Endothelial cell of umbilical vein (primary cell): ENCODE results near the gene CCDC6. TPM values are rescaled to one million over a fixed set of nuclear protein-coding genes. Genes with fewer than 3 reads are reported as not detected.
"Not testable (repeated sequence)": the region's sequence is repeated elsewhere in the genome, so short reads cannot be mapped to it uniquely, and the experiment has no call there.

Source experiments
- BruUV-seq: library from RNA; stranded (reverse); fragments of 400-500 nt; replicated peaks from 2 replicates; lab custom pipeline; 2021; lab: Mats Ljungman, UMichigan
- CTCF ChIA-PET: fragments of 300-600, 350-600 bp; sonication (Branson Sonifier 250); formaldehyde crosslinking; loops from one replicate; lab custom pipeline; 2021; ENCODE audit warnings: antibody characterized with exemption, inconsistent platforms; lab: Charles Lee
- POLR2A ChIA-PET: fragments of 300-600, 350-600 bp; sonication (Branson Sonifier 250); formaldehyde crosslinking; loops from one replicate; lab custom pipeline; 2021; ENCODE audit warnings: antibody characterized with exemption, inconsistent platforms; lab: Charles Lee
- DNase-seq: peaks from one replicate; pipeline ENCODE4 v3.0.0-alpha.2; 2011; ENCODE audit warnings: low read depth, low spot score
- FAIRE-seq: peaks from 2 replicates; lab custom pipeline; 2011; peaks lifted over from hg19 to GRCh38; lab: Jason Lieb, UNC
- H2AFZ ChIP-seq: 2 replicates; pipeline ENCODE4 v1.6.0; 2012; ENCODE audit warnings: low read depth, low read length, control low read depth, inconsistent platforms
- H3K27ac ChIP-seq: 2 replicates; pipeline ENCODE4 v1.5.1; 2011; ENCODE audit warnings: low read depth, mild to moderate bottlenecking, control low read depth, low read length, moderate library complexity; ENCODE audit not compliant: insufficient read depth
- H3K27me3 ChIP-seq, 2 experiments: 2 replicates each; pipeline versions ENCODE4 v1.6.0 to v1.6.1; 2011; ENCODE audit warnings: low read length in 2 of 2, mixed read lengths in 1 of 2; ENCODE audit not compliant: control insufficient read depth in 2 of 2, insufficient read depth in 2 of 2
- H3K36me3 ChIP-seq, 2 experiments: 2 replicates in 1 of 2; 3 replicates in 1 of 2; pipeline ENCODE4 v1.5.1; 2011; ENCODE audit warnings: low read length in 2 of 2, mild to moderate bottlenecking in 1 of 2, moderate library complexity in 1 of 2; ENCODE audit not compliant: control insufficient read depth in 2 of 2, insufficient read depth in 2 of 2; ENCODE audit errors: extremely low read depth in 1 of 2
- H3K4me1 ChIP-seq: 3 replicates; pipeline ENCODE4 v1.5.1; 2011; ENCODE audit warnings: mild to moderate bottlenecking, low read length; ENCODE audit not compliant: control insufficient read depth, insufficient read depth; ENCODE audit errors: extremely low read depth
- H3K4me2 ChIP-seq: 2 replicates; pipeline ENCODE4 v1.6.1; 2011; ENCODE audit warnings: low read length, control low read depth, mixed read lengths; ENCODE audit not compliant: insufficient read depth
- H3K4me3 ChIP-seq, 3 experiments: fragments of 200-600 bp in 1 of 3; sonication (generic), shearing (Covaris generic) in 1 of 3; replicated peaks in 1 of 3; 2 replicates each; pipeline ENCODE4 v1.5.1; 2011 to 2016; ENCODE audit warnings: control low read depth in 3 of 3, low read length in 3 of 3, mild to moderate bottlenecking in 2 of 3, inconsistent platforms in 1 of 3, low read depth in 1 of 3, moderate library complexity in 1 of 3; ENCODE audit not compliant: insufficient read depth in 1 of 3
- H3K79me2 ChIP-seq: 2 replicates; pipeline ENCODE4 v1.6.0; 2012; ENCODE audit warnings: low read length, inconsistent platforms; ENCODE audit not compliant: control insufficient read depth, insufficient read depth
- H3K9ac ChIP-seq: replicated peaks from 2 replicates; pipeline ENCODE3; 2011; ENCODE audit warnings: low read length, control low read depth; ENCODE audit not compliant: insufficient read depth; ENCODE audit errors: extremely low read depth
- H3K9me1 ChIP-seq: replicated peaks from 3 replicates; pipeline ENCODE4 v1.6.0; 2011; ENCODE audit warnings: mild to moderate bottlenecking, low read length; ENCODE audit not compliant: control insufficient read depth, insufficient read depth; ENCODE audit errors: extremely low read depth
- H3K9me3 ChIP-seq: replicated peaks from 2 replicates; pipeline ENCODE4 v1.5.1; 2012; ENCODE audit warnings: low read length, inconsistent platforms; ENCODE audit not compliant: control insufficient read depth, insufficient read depth
- H4K20me1 ChIP-seq: replicated peaks from 2 replicates; pipeline ENCODE3; 2011; ENCODE audit warnings: mild to moderate bottlenecking, low read length; ENCODE audit not compliant: control insufficient read depth, insufficient read depth; ENCODE audit errors: extremely low read depth
- MYC ChIP-seq: IDR thresholded peaks from one replicate; pipeline ENCODE4 v1.6.1; 2011; ENCODE audit warnings: mild to moderate bottlenecking, low read depth, low read length
- dilution Hi-C: fragments of 300-500 bp; cut with MboI; formaldehyde crosslinking; loops from one replicate; pipeline ENCODE4 v1.15.0; 2019; ENCODE audit warnings: low sequenced_read_pairs; ENCODE audit not compliant: extremely low pct_ligation_motif_present
- intact Hi-C: fragments of 100-400 bp; cut with micrococcal nuclease; formaldehyde crosslinking; loops from one replicate; pipeline ENCODE4 v1.10.0; 2022
- polyA plus RNA-seq, 4 experiments: library from polyadenylated mRNA; depleted of rRNA in 3 of 4; stranded (reverse) in 3 of 4; unstranded in 1 of 4; fragments of >200 nt; gene quantifications; 2 replicates each; pipeline versions ENCODE4 v1.2.1 to v1.2.3, GENCODE V29; 2011 to 2012; ENCODE audit warnings: missing spikeins in 1 of 4
- total RNA-seq: library from RNA; stranded (reverse); gene quantifications from 2 replicates; pipeline ENCODE4 v1.2.3, GENCODE V29; 2021

CCDC6 gene
- total and polyA plus RNA-seq, 2 donors (not counting 3 experiments of a cell fraction or from before 2014, with no cell fraction given), result 16.8 to 36.8 TPM

- H2AFZ ChIP-seq, H3K27me3 ChIP-seq, BruUV-seq, intact Hi-C loops, H4K20me1 ChIP-seq, H3K9me3 ChIP-seq, POLR2A ChIA-PET, H3K4me2 ChIP-seq, H3K27ac ChIP-seq, H3K36me3 ChIP-seq, H3K9ac ChIP-seq, FAIRE-seq, H3K4me3 ChIP-seq, H3K9me1 ChIP-seq, DNase-seq, dilution Hi-C loops, H3K4me1 ChIP-seq: not testable (repeated sequence)
- peaks cover 70% of the 10 kb centered on the region for H3K79me2 ChIP-seq
- CTCF ChIA-PET, result interaction anchor here (0.8 to 1.0 kb wide), 2 partner anchors 29 to 250 kb away, joined by 3 to 4 read pairs; no protein-coding TSS in a partner anchor
These were observed 30.1 kb downstream of the CCDC6 start for GRCh38 chr10:59876208-59876607.

- FAIRE-seq, result no peak
- no peak overlapping the region for H3K4me2 ChIP-seq
These were observed 32.5 kb downstream of the CCDC6 start for GRCh38 chr10:59873896-59874295.

More at GRCh38 chr10:59873896-59874295, 32.5 kb downstream of the CCDC6 start:
- ChIA-PET POLR2A (no interaction called here), CTCF (interaction anchor here (1.2 kb wide), 1 partner anchor 10 kb away, joined by 4 read pairs; no protein-coding TSS in a partner anchor)
- Histone ChIP-seq H3K9me3 (no peaks in the 10 kb centered on the region), H3K9me1 (no peaks in the 10 kb centered on the region), H3K27me3 (no peaks in the 10 kb centered on the region), H3K4me1 (peaks cover 5% of the 10 kb centered on the region), H3K4me3 (no peak overlapping the region), H4K20me1 (no peaks in the 10 kb centered on the region), H3K9ac (no peak overlapping the region), H2AFZ (no peak overlapping the region), H3K79me2 (peaks cover 65% of the 10 kb centered on the region), H3K27ac (no peak overlapping the region), H3K36me3 (no peaks in the 10 kb centered on the region)
- DNase-seq, result no peak
- no TSS peak for BruUV-seq
- dilution Hi-C loops, result no loop called here
- intact Hi-C loops, result no loop called here
- no peak for TF ChIP-seq MYC
